GM12874 (cell line): ENCODE results near the gene UROC1.

Experiments
- TF ChIP-seq, protein P1 (sequence below): IDR thresholded peaks from 2 replicates; pipeline ENCODE4 v1.5.1; 2011; ENCODE audit warnings: low read depth, mild to moderate bottlenecking, control low read depth, low read length, moderate library complexity; ENCODE audit not compliant: insufficient read depth

The UROC1 gene

DNA sequence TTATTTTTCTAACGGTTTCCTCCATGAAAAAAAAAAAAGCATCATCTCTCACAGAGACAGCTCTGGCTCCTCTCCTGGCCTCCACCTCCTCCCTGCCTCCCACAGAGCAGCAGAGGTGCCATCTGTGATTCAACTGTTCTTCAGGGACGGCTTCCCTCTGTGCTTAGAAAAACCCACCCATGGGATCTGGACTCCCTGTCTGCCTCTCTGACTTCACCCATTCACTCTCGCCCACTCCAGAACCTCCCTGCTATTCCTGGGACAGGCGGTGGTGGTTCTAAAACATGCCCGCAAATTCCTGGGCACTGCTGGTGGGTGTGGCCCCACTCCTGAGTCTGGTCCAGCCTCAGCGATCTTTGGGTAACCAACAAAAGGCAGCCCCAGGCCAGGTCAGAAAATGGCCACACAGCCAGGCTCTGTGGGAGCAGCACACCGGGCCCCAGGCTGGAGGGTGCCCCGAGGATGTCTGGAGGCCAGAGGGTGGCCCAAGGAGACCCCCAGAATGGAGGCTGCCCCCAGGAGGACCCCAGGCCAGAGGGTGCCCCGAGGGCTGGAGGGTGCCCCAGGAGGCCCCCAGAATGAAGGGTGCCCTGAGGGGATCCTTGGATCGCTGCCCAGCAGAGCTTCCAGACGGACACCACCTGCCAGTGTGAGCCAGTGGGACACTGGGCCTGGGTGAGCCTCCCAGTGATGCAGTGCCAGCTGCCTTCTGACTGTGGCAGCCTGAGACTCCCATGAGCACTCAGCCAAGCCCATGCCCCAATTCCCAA, 3.7 kb upstream of the UROC1 start:
- TF ChIP-seq, protein P1, sequence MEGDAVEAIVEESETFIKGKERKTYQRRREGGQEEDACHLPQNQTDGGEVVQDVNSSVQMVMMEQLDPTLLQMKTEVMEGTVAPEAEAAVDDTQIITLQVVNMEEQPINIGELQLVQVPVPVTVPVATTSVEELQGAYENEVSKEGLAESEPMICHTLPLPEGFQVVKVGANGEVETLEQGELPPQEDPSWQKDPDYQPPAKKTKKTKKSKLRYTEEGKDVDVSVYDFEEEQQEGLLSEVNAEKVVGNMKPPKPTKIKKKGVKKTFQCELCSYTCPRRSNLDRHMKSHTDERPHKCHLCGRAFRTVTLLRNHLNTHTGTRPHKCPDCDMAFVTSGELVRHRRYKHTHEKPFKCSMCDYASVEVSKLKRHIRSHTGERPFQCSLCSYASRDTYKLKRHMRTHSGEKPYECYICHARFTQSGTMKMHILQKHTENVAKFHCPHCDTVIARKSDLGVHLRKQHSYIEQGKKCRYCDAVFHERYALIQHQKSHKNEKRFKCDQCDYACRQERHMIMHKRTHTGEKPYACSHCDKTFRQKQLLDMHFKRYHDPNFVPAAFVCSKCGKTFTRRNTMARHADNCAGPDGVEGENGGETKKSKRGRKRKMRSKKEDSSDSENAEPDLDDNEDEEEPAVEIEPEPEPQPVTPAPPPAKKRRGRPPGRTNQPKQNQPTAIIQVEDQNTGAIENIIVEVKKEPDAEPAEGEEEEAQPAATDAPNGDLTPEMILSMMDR: no peak

DNA sequence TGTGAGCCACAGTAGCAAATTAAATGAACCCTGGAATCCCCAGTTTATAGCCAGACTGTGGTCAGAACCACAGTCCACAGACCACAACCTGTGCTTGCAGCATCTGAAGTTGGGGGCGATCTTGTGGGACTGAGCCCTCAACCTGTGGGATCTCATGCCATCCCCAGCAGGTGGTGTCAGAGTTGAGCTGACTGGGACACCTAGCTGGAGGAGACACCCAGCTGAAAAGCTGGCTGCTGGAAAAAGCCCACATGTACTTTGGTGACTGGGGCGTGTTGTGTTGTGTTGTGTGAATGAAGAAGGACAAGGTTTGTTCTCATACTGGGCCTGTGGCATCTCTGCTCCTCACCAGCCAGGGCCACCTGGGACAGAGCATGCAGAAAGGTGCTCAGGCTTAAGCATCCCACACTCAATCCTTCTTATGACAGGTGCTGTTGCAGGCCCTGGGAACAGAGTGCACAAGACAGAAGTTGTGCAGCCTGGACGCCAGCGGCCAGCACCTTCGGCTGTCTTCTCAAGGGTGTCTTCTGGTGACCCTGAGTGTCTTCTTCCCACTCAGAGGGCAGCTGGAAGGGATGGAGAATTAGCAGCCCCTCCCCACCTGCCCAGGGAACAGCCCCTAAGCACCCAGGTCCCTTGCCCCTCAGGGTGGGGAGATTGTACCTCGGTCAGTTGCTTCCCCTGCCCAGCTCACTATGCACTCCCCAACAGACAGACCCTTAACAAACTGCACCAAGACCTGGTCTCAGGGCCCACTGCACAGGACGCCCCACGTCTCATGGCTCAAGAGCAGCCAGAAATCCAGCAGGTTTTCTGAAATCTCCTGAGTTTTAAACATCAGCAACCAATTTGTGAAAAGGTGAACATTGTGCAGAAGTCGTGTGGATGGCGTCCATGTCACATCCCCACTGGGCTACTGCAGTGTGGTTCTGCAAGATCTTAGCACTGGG, 2.2 kb upstream of the UROC1 start:
- TF ChIP-seq, protein P1: no peak

GRCh38 chr3:126518779-126519177, 1.2 kb upstream of the UROC1 start:
- TF ChIP-seq, protein P1: no peak

GRCh38 chr3:126517986-126518778, 609 bp upstream of the UROC1 start:
- TF ChIP-seq, protein P1: no peak

DNA sequence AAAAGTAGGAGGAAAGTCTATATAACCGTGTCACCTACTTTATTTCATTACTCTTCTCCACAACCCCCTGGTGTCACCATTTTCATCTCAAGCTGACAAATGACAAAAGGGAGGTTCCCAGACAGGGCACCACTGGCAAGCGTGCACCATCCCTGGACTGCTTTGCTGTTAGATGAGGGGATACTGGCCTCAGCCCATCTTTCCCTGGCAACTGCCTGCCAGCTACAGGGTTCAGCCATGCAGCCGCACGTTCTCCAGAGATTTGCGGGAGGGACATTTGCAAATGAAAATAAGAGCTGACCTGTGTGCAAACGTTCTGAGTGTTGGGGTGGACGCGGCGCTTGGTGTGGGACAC, 660 bp downstream of the UROC1 start:
- TF ChIP-seq, protein P1: no peak

DNA sequence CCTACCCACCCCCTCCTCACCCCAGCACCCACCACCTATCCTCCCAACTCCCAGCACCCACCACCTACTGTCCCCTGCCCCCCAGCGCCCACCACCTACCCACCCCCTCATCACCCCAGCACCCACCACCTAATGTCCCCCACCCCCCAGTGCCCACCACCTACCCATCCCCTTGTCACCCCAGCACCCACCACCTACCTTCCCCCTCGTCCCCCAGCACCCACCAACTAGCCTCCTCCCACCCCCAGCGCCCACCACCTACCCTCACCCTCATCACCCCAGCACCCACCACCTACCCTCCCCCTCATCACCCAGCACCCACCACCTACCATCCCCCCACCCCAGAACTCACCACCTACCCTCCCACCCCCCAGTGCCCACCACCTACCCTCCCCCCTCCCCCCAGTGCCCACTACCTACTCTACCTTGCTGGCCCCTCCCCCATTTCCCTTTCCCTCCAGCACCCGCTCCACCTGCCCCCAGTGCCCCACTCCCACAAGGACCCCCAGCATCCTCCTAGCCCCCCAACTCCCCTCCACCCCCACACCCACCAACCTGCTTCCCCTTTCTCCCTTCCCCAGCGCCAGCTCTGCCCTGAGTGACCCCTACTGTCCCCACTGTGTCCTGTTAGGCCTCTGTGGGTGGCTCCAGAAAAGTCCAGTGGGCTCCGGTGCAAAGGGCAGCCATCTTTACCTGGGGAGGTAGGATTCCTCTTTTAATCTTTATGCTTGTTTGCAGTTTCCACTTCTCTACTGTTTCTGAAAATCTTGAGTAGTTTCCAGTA, 1.2 kb downstream of the UROC1 start:
- TF ChIP-seq, protein P1: no peak
